H1 (cell line): ENCODE results near the gene BPIFB4. TPM values are rescaled to one million over a fixed set of nuclear protein-coding genes. Genes with fewer than 3 reads are reported as not detected.

Experiments
- BACH1 ChIP-seq: IDR thresholded peaks from 2 replicates; pipeline ENCODE4 v1.6.1; 2012; ENCODE audit warnings: low read length, improper control_type of control experiment
- CBX8 ChIP-seq: fragments of 300-800, 300-1000 bp; sonication (generic); IDR thresholded peaks from 2 replicates; pipeline ENCODE4 v1.7.1; 2016; ENCODE audit warnings: low read depth, low read length, borderline replicate concordance
- RAD21 ChIP-seq, 2 experiments: IDR thresholded peaks in 1 of 2; conservative IDR thresholded peaks in 1 of 2; 2 replicates each; pipeline ENCODE4 v1.6.1; 2011; ENCODE audit warnings: low read depth in 2 of 2, low read length in 2 of 2, improper control_type of control experiment in 1 of 2, inconsistent platforms in 1 of 2, mild to moderate bottlenecking in 1 of 2, moderate library complexity in 1 of 2
- SIX5 ChIP-seq: IDR thresholded peaks from 2 replicates; pipeline ENCODE4 v1.6.1; 2011; ENCODE audit warnings: mild to moderate bottlenecking, low read depth, low read length
- polyA plus RNA-seq, 7 experiments: library from polyadenylated mRNA; depleted of rRNA in 3 of 7; stranded (reverse) in 5 of 7; unstranded in 2 of 7; fragments of >200 nt in 5 of 7; fragments of 200-250 nt in 2 of 7; gene quantifications; 1 replicate in 5 of 7; 2 replicates in 1 of 7; 4 replicates in 1 of 7; pipeline versions ENCODE4 v1.2.1 to v1.2.3, GENCODE V29; 2011 to 2013; ENCODE audit warnings: missing spikeins in 2 of 7, mixed read lengths in 2 of 7
- total RNA-seq: library from RNA; stranded (reverse); fragmentation: NEBNext Ultra II Directional; extraction: Animal tissue kit (Norgen Biotek cat#: 25700); gene quantifications from 2 replicates; pipeline ENCODE4 v1.2.1, GENCODE V29; 2021

Gene BPIFB4
- total and polyA plus RNA-seq, 2 of the 8 experiments (the other 6 are each of a cell fraction or from before 2014, with no cell fraction given), result not detected

DNA sequence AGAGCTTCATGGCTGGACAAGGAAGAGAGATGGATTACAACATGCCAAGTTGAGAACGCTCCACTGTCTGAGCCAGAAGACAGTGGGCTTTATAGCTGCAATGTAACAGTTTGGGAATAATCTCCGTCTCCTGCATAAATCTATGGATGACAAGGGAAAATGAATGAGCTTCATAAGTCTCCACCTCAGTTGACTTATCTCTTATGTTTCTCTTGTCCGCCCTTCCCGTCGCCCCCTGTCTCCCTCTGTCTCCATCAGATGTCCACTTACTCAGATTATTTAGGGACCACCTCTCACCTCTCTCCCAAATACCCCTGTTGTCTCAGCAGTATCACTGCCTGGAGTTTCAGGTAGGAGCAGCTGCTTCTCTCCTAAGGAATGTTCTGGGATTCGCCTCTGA is 74.8 kb downstream of the BPIFB4 start (continued):
- TF ChIP-seq SIX5 (no peak), RAD21 (IDR thresholded peaks at IDR 0.05 in 1 of 2, conservative IDR thresholded peaks at IDR 0.05 in 1 of 2; ENCODE audit: low read depth in 2 of 2, low read length in 2 of 2) (no peak), BACH1 (no peak), CBX8 (no peak)
- TF ChIP-seq, all 59 proteins: peak for 0
